ACHN (cell line): ENCODE measurements around the gene HIGD2B.
"Not testable (repeated sequence)": the region's sequence is repeated elsewhere in the genome, so short reads cannot be mapped to it uniquely, and the experiment has no call there.

Source experiments
- DNase-seq: peaks from one replicate; pipeline ENCODE4 v3.0.0-alpha.2; 2015
- in situ Hi-C: cut with HindIII; loops from 2 replicates; pipeline ENCODE4 v1.10.0; 2017; ENCODE audit warnings: low sequenced_read_pairs, low pct_ligation_motif_present, low pct_unique_long_range_greater_than_20kb

The HIGD2B gene

GRCh38 chr15:72685925-72686794 lies at the start of gene HIGD2B, which contains the start of gene BBS4:
TSS of gene HIGD2B (minus strand) at chr15:72686182. CDS start at chr15:72676374, 9,808 bp downstream.
TSS of gene BBS4 (plus strand) at chr15:72686207. CDS start at chr15:72686228, 21 bp downstream.
- peak; percentile 89 for DNase-seq

GRCh38 chr15:72735111-72735510 lies 49.1 kb upstream of the HIGD2B start:
- in situ Hi-C loops: no loop called here
- no peak for DNase-seq

More at GRCh38 chr15:72685925-72686794, at the start of gene HIGD2B, which contains the start of gene BBS4:
- in situ Hi-C loops: no loop called here

GRCh38 chr15:72733941-72734738 lies 48.2 kb upstream of the HIGD2B start:
- in situ Hi-C loops: no loop called here
- DNase-seq: no peak

GRCh38 chr15:72732516-72732915 lies 46.5 kb upstream of the HIGD2B start:
- DNase-seq: no peak
- in situ Hi-C loops: no loop called here

- DNase-seq: no peak
- in situ Hi-C loops: no loop called here
These were observed 46.1 kb upstream of the HIGD2B start for GRCh38 chr15:72732086-72732485.

- DNase-seq: no peak
- in situ Hi-C loops: no loop called here
These were observed 42.8 kb upstream of the HIGD2B start for GRCh38 chr15:72728821-72729220.

- DNase-seq, in situ Hi-C loops: not testable (repeated sequence)
These were observed 42.3 kb upstream of the HIGD2B start for GRCh38 chr15:72728249-72728648.

GRCh38 chr15:72727154-72727553 lies 41.2 kb upstream of the HIGD2B start:
- in situ Hi-C loops: no loop called here
- no peak for DNase-seq

- DNase-seq, in situ Hi-C loops: not testable (repeated sequence)
These were observed 39.9 kb upstream of the HIGD2B start for GRCh38 chr15:72725851-72726250.

- in situ Hi-C loops: no loop called here
- DNase-seq: no peak
These were observed 39.5 kb upstream of the HIGD2B start for GRCh38 chr15:72725446-72725845.

GRCh38 chr15:72724028-72724427 lies 38.0 kb upstream of the HIGD2B start:
- no peak for DNase-seq
- in situ Hi-C loops: no loop called here

- in situ Hi-C loops: no loop called here
- DNase-seq: peak; percentile 63
These were observed 36.2 kb upstream of the HIGD2B start for GRCh38 chr15:72722071-72722696.

- in situ Hi-C loops, DNase-seq: not testable (repeated sequence)
These were observed 22.7 kb upstream of the HIGD2B start for GRCh38 chr15:72708551-72709303.

GRCh38 chr15:72706266-72706665 lies 20.3 kb upstream of the HIGD2B start:
- in situ Hi-C loops: no loop called here
- DNase-seq: no peak

- in situ Hi-C loops: no loop called here
- DNase-seq: no peak
These were observed 14.1 kb upstream of the HIGD2B start for GRCh38 chr15:72700076-72700475.

- no peak for DNase-seq
- in situ Hi-C loops: no loop called here
These were observed 13.0 kb upstream of the HIGD2B start for GRCh38 chr15:72698938-72699337.

GRCh38 chr15:72690938-72691337 lies 5.0 kb upstream of the HIGD2B start:
- DNase-seq: no peak
- in situ Hi-C loops: no loop called here

GRCh38 chr15:72688697-72689096 lies 2.7 kb upstream of the HIGD2B start:
- in situ Hi-C loops: no loop called here
- no peak for DNase-seq
